ENCODE data around the gene SYNJ1. TPM values are rescaled to one million over a fixed set of nuclear protein-coding genes. Genes with fewer than 3 reads are reported as not detected.

SYNJ1 gene
- polyA plus RNA-seq, 3 donors: 13.3 to 15.0 (median 14.3) TPM

DNA sequence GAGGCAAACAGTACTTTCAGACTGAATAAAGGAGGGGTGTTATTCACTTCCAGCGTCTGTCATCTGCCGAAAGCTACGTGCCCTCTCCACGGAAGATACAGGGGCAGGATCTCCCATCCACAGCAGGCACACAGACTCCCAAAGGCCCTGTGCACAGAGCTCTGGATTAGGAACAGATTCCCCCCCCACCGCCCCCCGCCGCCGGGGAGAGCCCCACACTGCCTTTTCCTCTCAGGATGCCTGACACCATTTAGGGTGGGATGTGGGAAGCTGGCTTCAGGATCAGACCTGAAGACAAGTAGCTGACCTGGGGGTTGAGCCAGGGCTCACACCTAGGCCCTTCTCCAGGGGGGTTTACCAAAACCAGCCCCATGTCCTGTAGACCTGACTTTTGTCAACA is 134.1 kb downstream of the SYNJ1 start:
- DNase-seq (ENCODE audit: extremely low read depth in 1 of 11, low read depth in 9 of 11, low spot score in 4 of 11): no peak

DNA sequence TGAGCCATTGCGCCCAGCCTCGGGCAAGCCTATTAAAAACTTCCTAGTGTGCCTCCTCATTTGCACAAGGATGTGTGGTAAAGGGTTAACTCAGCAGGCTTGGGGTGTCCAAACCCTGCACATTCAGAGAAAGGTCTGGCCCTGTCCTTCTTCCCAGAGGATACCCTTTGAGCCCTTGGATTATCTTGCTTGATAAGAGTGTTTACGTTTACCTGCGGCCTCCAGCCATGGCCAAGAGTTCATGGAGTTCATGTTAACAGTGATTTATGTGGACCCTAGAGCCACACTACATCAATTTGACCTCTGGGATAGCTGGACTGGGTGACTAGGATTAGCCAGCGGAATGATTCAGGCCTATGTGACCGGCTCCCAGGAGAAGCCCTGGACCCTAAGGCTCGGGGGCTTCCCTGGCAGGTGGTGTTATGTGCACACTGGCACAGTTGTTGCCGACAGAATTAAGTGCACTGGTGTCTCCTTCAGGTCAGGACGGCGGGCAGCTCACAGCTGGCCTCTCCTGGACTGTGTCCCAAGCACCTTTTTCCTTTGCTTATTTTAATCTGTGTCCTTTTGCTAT is 134.8 kb downstream of the SYNJ1 start:
- DNase-seq (ENCODE audit: extremely low read depth in 1 of 11, low read depth in 9 of 11, low spot score in 4 of 11): no peak

DNA sequence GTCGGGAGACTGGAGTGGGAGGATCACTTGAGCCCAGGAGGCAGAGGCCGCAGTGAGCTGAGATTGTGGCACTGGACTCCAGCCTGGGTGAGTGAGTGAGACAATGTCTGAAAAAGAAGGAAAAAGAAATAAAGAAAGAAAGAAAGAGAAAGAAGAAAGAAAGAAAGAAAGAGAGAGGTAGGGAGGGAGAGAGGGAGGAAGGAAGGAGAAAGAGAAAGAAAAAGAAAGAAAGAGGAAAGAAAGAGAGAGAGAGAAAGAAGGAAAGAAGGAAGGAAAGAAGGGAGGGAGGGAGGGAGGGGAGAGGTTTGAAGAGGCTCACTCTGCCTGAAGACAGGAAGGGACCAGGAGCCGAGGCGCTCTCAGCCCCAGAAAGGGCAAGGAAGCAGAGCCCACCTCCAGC is 137.7 kb downstream of the SYNJ1 start:
- no peak for DNase-seq (ENCODE audit: extremely low read depth in 1 of 11, low read depth in 9 of 11, low spot score in 4 of 11)

DNA sequence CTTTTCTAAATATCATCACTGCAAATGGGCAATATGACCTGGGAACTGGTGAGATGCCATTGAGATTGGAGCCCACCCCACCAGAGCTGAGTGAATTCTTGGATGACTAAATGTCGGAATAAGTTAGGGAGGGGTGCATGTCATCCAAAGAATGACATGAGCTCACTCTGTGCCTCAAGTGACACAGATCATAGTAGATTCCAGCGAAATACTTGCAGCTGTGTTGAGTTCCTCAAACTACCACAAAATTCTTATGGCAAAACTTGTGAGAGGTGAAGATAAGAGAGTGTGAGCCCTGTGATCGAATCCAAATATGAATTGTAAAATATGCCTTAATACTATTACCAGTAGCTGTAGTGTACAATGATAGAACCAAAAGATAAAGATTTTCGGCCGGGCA is 140.2 kb downstream of the SYNJ1 start:
- DNase-seq (ENCODE audit: extremely low read depth in 1 of 11, low read depth in 9 of 11, low spot score in 4 of 11): no peak

DNA sequence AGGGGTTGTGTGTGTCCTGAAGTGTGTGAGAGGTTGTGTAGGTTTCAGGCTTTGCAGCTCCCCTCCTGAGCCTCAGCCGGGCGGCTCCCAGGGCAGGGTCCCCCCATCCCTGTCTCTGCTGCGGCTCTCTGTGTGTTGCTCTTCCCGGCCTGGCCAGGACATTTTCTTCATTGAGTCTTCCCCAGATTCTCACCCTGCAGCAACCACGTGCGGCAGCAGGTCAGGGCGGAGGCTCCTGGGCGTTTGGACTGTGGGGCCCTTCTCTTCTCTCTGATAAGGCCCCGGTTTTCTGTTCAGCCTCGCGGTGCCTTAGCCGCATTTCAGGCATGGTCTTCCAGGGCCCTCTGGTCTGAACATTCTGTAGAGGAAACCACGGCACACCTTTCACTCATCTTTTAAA is 140.7 kb downstream of the SYNJ1 start:
- DNase-seq (ENCODE audit: extremely low read depth in 1 of 11, low read depth in 9 of 11, low spot score in 4 of 11): no peak

DNA sequence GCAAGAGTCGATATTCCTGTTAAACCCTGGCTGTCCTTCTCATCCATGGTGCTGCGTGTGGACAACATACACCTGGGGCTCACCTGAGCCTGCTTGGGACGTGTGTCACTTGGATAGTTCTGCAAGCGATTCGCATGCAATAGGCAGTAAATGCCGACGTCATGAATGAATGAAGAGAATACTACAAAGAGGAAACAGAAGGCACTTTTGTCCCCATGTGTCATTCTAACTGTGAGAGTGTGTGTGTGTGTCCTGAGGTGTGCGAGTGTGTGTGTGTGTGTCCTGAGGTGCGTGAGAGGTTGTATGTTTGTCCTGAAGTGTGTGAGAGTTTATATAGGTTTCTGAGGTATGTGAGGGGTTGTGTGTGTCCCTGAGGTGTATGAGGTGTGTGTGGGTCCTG is 141.8 kb downstream of the SYNJ1 start:
- no peak for DNase-seq (ENCODE audit: extremely low read depth in 1 of 11, low read depth in 9 of 11, low spot score in 4 of 11)

DNA sequence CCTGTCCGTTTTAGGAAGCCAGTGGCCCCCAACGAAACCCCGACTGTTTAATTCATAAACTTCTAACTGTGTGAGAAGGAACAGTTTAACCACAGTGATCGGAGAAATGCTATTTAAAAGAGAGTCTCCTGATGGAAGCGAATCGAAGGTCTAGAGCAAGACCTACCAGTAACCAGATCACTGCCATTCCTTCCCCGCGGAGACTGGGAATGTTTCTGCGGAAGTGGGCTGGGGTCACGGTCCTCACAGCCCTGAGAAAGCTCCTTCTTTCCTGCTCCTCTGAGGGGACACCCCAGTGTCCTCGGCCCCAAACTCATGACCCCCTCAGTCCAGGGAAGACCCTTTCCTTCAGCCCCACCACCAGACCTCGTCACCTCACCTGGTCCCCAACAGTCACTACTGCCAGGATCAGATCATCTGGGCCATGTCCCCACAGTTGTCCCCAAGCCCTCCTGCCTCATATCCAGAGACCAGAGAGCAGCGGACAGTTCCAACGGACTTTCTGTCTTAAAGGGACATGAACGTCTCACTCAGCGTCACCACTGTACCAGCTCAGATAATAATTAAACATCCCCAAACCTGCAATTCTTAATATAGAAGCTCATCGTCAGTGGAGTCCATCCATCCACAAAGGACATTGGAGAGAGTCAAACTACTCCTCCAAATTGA is 142.6 kb downstream of the SYNJ1 start, which contains the start of gene TCP10L:
Gene TCP10L (minus strand): TSS at position 482 of the 669 bp plus-strand sequence. CDS start 1,219 bp downstream, outside the sequence.
- DNase-seq (ENCODE audit: extremely low read depth in 1 of 11, low read depth in 9 of 11, low spot score in 4 of 11): no peak

DNA sequence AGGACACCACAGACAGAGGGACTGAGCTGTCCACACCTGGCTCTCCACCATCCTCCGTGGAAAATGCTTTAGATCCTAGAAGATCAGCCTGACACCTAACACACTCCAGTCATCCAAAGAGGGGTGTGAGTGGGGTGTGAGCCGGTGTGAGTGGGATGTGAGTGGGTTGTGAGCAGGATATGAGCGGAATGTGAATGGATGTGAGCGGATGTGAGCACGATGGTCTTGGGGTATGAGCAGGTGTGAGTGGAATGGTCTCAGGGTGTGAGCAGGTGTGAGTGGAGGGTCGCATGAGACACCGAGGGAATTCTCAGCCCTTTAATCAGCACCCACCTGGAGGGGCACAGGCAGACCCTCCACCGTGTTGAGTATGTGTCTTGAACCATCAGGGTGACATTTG is 143.3 kb downstream of the SYNJ1 start:
- no peak for DNase-seq (ENCODE audit: extremely low read depth in 1 of 11, low read depth in 9 of 11, low spot score in 4 of 11)

DNA sequence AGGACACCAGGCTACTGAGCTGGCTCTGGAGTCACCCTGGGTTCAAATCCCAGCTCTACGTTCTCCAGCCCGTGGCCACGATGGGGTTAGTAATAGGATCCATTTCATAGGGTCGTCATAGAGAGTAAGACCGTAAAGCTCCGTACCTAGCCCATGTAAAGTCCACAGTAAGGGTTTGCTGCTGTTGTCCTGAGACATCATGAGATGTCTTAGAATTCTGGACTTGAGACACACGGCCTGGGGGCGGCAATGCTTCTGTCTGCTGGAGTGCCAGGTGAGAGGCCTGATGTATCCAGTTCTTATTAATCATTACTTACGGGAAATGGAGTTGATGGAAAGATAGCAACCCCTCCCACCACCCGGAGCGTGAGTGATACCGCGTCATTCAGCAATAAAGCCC is 146.1 kb downstream of the SYNJ1 start:
- no peak for DNase-seq (ENCODE audit: extremely low read depth in 1 of 11, low read depth in 9 of 11, low spot score in 4 of 11)

DNA sequence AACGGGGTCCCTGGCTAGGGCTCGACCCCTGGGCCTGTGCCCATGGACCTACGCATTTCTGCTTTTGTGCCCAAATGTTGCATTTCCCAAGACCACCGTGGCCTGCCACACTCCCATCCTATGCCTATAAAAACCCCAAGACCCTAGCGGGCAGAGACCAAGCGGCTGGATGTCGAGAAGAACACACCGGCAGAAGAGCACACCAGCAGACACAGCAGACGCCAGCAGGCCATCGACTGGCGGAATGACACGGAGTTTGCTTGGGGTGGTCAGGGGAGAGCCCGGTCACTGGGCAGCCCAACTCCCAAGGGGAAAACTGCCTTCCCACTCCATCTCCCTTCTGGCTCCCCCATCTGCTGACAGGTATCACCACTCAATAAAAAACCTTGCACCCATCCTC is 146.9 kb downstream of the SYNJ1 start:
- DNase-seq (ENCODE audit: extremely low read depth in 1 of 11, low read depth in 9 of 11, low spot score in 4 of 11): no peak

Other genes with a start within 250 kb of the SYNJ1 start
- 1 to 10 TPM; 1.6 to 3.1 (median 2.2) TPM for gene TCP10L, start 142.5 kb downstream of the SYNJ1 start, polyA plus RNA-seq (ENCODE audit: insufficient read length in 3 of 3)
- gene CFAP298, start 115.6 kb downstream of the SYNJ1 start, polyA plus RNA-seq (ENCODE audit: insufficient read length in 3 of 3): 10 to 100 TPM; 60.1 to 75.3 (median 60.9) TPM
- gene PAXBP1, start 43.7 kb upstream of the SYNJ1 start, polyA plus RNA-seq (ENCODE audit: insufficient read length in 3 of 3): 10 to 100 TPM; 69.8 to 98.0 (median 86.2) TPM

Measured in renal cortex interstitium (tissue), 11 donors.